PC-9 (cell line): ENCODE results near the gene SORCS2. TPM values are rescaled to one million over a fixed set of nuclear protein-coding genes. Genes with fewer than 3 reads are reported as not detected.

Experiments
- BruUV-seq: library from RNA; stranded (reverse); fragments of 400-500 nt; replicated peaks from 2 replicates; lab custom pipeline; 2021; lab: Mats Ljungman, UMichigan
- CTCF ChIA-PET: fragments of 300-600 bp; sonication (Branson Sonifier 250); formaldehyde crosslinking; loops from one replicate; lab custom pipeline; 2022; ENCODE audit warnings: antibody characterized with exemption; lab: Charles Lee
- POLR2A ChIA-PET: fragments of 300-600 bp; sonication (Branson Sonifier 250); formaldehyde crosslinking; loops from one replicate; lab custom pipeline; 2022; ENCODE audit warnings: antibody characterized with exemption; ENCODE audit not compliant: unreplicated experiment; lab: Charles Lee
- DNase-seq, 2 experiments: peaks; one replicate each; pipeline versions ENCODE4 v3.0.0 to v3.0.0-alpha.2; 2015 to 2022; ENCODE audit warnings: mixed read lengths in 1 of 2
- H2AFZ ChIP-seq: fragments of 200-600 bp; sonication (generic); 2 replicates; pipeline ENCODE4 v1.8.1; 2017; ENCODE audit warnings: antibody characterized with exemption
- H3F3A ChIP-seq: fragments of 200-600 bp; sonication (generic); 2 replicates; pipeline ENCODE4 v1.8.1; 2017; ENCODE audit warnings: antibody characterized with exemption, mild to moderate bottlenecking, low read depth; ENCODE audit not compliant: insufficient read depth
- H3K27ac ChIP-seq: fragments of 200-600 bp; sonication (generic); 2 replicates; pipeline ENCODE4 v1.6.1; 2016; ENCODE audit warnings: mixed run types
- H3K27me3 ChIP-seq: fragments of 200-600 bp; sonication (generic); 2 replicates; pipeline ENCODE4 v1.6.1; 2016; ENCODE audit warnings: low read depth, mixed run types; ENCODE audit not compliant: insufficient read depth
- H3K36me3 ChIP-seq: fragments of 200-600 bp; sonication (generic); 2 replicates; pipeline ENCODE4 v1.6.1; 2016; ENCODE audit warnings: low read depth, mixed run types
- H3K4me1 ChIP-seq: fragments of 200-600 bp; sonication (generic); replicated peaks from 2 replicates; pipeline ENCODE4 v1.6.1; 2016; ENCODE audit warnings: mixed run types; ENCODE audit not compliant: insufficient read depth
- H3K4me2 ChIP-seq: fragments of 200-600 bp; sonication (generic); 2 replicates; pipeline ENCODE4 v1.6.1; 2017; ENCODE audit warnings: mixed run types
- H3K4me3 ChIP-seq: fragments of 200-600 bp; sonication (generic); 2 replicates; pipeline ENCODE4 v1.6.1; 2016; ENCODE audit warnings: mixed run types
- H3K79me2 ChIP-seq: fragments of 200-600 bp; sonication (generic); 2 replicates; pipeline ENCODE4 v1.6.1; 2017; ENCODE audit warnings: low read depth, mixed run types
- H3K9me2 ChIP-seq: fragments of 200-600 bp; sonication (generic); 2 replicates; pipeline ENCODE4 v1.8.1; 2017; ENCODE audit warnings: mild to moderate bottlenecking; ENCODE audit not compliant: insufficient read depth
- H3K9me3 ChIP-seq: fragments of 200-600 bp; sonication (generic); 2 replicates; pipeline ENCODE4 v1.8.1; 2016; ENCODE audit warnings: low read depth; ENCODE audit not compliant: insufficient read depth
- H4K20me1 ChIP-seq: fragments of 200-600 bp; sonication (generic); 2 replicates; pipeline ENCODE4 v1.8.1; 2017; ENCODE audit not compliant: insufficient read depth
- EZH2 ChIP-seq: fragments of 200-600 bp; sonication (generic); IDR thresholded peaks from 2 replicates; pipeline ENCODE4 v1.8.0; 2017; ENCODE audit warnings: antibody characterized with exemption, low read depth
- intact Hi-C: fragments of 100-400 bp; cut with micrococcal nuclease; formaldehyde crosslinking; loops from one replicate; pipeline ENCODE4 v1.10.0; 2022; ENCODE audit not compliant: unreplicated experiment
- total RNA-seq: library from RNA; stranded (reverse); gene quantifications from 2 replicates; pipeline ENCODE4 v1.2.3, GENCODE V29; 2021
- TF ChIP-seq, protein P1 (sequence below): fragments of 200-600 bp; sonication (generic); conservative IDR thresholded peaks from 2 replicates; pipeline ENCODE4 v1.6.1; 2017; ENCODE audit warnings: mixed run types, antibody characterized with exemption, mild to moderate bottlenecking, moderate library complexity

SORCS2 gene
- total RNA-seq, 1 experiment from 2014 or later = 25.8 TPM

DNA sequence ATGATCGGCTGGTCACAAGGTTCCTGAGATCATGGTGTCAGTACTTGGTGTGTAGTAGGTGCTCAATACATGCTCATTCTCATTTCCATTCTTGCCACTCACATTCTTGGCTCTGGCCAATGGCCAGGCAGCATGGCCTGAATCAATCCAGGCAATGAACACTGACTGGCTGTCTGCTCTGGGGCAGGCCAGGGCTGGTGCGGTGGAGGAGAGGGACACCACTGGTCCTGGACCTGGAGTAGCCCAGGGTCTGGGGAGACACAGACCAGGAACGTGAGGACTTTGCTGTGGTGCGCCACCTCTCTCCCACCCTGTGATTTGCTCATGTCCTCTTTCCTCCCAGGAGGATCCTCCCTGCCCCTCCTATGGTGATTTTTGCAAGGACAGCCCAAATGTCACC lies 122.9 kb downstream of the SORCS2 start:
- intact Hi-C loops = no loop called here
- H3K9me2 ChIP-seq = no peaks in the 10 kb centered on the region
- POLR2A ChIA-PET = no interaction called here
- DNase-seq = no peak
- H3K36me3 ChIP-seq = no peaks in the 10 kb centered on the region
- H3K4me3 ChIP-seq = no peak overlapping the region
- H3K4me2 ChIP-seq = no peak overlapping the region
- no peaks in the 10 kb centered on the region for H3K4me1 ChIP-seq
- BruUV-seq = no TSS peak
- H4K20me1 ChIP-seq = no peaks in the 10 kb centered on the region
- H3K27me3 ChIP-seq = no peaks in the 10 kb centered on the region
- H3F3A ChIP-seq = no peaks in the 10 kb centered on the region
- no peaks in the 10 kb centered on the region for H3K79me2 ChIP-seq
- no peak for TF ChIP-seq EZH2
- TF ChIP-seq, protein P1, sequence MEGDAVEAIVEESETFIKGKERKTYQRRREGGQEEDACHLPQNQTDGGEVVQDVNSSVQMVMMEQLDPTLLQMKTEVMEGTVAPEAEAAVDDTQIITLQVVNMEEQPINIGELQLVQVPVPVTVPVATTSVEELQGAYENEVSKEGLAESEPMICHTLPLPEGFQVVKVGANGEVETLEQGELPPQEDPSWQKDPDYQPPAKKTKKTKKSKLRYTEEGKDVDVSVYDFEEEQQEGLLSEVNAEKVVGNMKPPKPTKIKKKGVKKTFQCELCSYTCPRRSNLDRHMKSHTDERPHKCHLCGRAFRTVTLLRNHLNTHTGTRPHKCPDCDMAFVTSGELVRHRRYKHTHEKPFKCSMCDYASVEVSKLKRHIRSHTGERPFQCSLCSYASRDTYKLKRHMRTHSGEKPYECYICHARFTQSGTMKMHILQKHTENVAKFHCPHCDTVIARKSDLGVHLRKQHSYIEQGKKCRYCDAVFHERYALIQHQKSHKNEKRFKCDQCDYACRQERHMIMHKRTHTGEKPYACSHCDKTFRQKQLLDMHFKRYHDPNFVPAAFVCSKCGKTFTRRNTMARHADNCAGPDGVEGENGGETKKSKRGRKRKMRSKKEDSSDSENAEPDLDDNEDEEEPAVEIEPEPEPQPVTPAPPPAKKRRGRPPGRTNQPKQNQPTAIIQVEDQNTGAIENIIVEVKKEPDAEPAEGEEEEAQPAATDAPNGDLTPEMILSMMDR = no peak
- CTCF ChIA-PET = no interaction called here
- no peak overlapping the region for H3K27ac ChIP-seq
- no peaks in the 10 kb centered on the region for H3K9me3 ChIP-seq
- no peak overlapping the region for H2AFZ ChIP-seq

DNA sequence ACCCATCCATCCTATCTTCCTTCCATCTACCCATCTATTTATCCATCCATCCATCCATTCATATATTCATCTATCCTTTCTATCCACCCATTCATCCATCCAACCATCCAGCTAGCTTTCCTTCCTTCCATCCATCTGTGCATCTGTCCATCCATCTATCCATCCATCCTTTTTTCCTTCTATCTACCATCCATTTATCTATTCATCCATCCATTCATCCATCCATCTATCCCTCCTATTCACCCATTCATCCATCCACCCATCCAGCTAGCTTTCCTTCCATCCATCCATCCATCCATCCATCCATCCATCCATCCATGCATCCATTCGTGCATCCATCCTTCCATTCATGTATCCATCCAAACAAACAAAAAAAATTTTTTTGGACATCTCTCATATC lies 123.6 kb downstream of the SORCS2 start:
- H3K9me3 ChIP-seq = no peaks in the 10 kb centered on the region
- no peak overlapping the region for H3K27ac ChIP-seq
- no peak for TF ChIP-seq EZH2
- TF ChIP-seq, protein P1 = no peak
- ChIA-PET CTCF (no interaction called here), POLR2A (no interaction called here)
- no peak overlapping the region for H3K4me2 ChIP-seq
- no peak overlapping the region for H2AFZ ChIP-seq
- no peaks in the 10 kb centered on the region for H3K36me3 ChIP-seq
- intact Hi-C loops = no loop called here
- no peaks in the 10 kb centered on the region for H3F3A ChIP-seq
- H3K4me1 ChIP-seq = no peaks in the 10 kb centered on the region
- H3K27me3 ChIP-seq = no peaks in the 10 kb centered on the region
- no peaks in the 10 kb centered on the region for H3K9me2 ChIP-seq
- no peaks in the 10 kb centered on the region for H3K79me2 ChIP-seq
- BruUV-seq = no TSS peak
- no peak overlapping the region for H3K4me3 ChIP-seq
- no peak for DNase-seq
- H4K20me1 ChIP-seq = no peaks in the 10 kb centered on the region

DNA sequence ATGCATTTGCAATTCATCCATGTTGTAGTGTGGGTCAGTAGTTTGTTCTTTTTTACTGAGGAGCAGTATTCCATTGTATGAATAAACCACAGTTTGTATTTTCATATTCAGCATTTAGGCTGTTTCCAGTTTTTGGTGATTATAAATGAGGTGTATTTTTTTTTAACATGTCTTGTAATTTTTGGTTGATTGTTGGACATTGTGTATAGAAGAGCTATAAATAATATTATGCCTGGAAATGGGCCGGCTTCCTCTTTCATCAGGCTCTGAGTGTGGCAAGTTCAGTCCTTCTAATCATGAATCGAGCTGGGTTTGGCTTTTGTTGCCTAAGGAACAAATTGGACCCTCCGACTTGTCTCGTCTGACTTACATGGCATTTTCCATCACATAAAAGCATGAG lies 126.7 kb downstream of the SORCS2 start:
- BruUV-seq = no TSS peak
- ChIA-PET CTCF (no interaction called here), POLR2A (no interaction called here)
- Histone ChIP-seq H3K9me3 (no peaks in the 10 kb centered on the region), H3F3A (no peaks in the 10 kb centered on the region), H3K4me3 (no peak overlapping the region), H2AFZ (no peak overlapping the region), H3K27me3 (no peaks in the 10 kb centered on the region), H3K27ac (no peak overlapping the region), H3K36me3 (no peaks in the 10 kb centered on the region), H3K4me1 (no peaks in the 10 kb centered on the region), H3K79me2 (no peaks in the 10 kb centered on the region), H3K4me2 (no peak overlapping the region), H4K20me1 (no peaks in the 10 kb centered on the region), H3K9me2 (no peaks in the 10 kb centered on the region)
- intact Hi-C loops = no loop called here
- no peak for TF ChIP-seq EZH2
- TF ChIP-seq, protein P1 = no peak
- no peak for DNase-seq
